Endothelial cell of umbilical vein (primary cell): ENCODE results near the gene ITGB1.

Source experiments
- CTCF ChIP-seq, 2 donors: IDR thresholded peaks; 1 replicate in 1 of 2; 2 replicates in 1 of 2; pipeline ENCODE4 v1.5.1; 2011; ENCODE audit warnings: low read length in 2 of 2, mild to moderate bottlenecking in 2 of 2, moderate library complexity in 2 of 2, control low read depth in 1 of 2, inconsistent platforms in 1 of 2, low read depth in 1 of 2; ENCODE audit not compliant: insufficient read depth in 1 of 2; ENCODE audit errors: extremely low read depth in 1 of 2
- EZH2 ChIP-seq: IDR thresholded peaks from 2 replicates; pipeline ENCODE4 v1.6.1; 2012; ENCODE audit warnings: borderline replicate concordance, low read depth, mild to moderate bottlenecking, moderate library complexity, low read length, inconsistent platforms; ENCODE audit not compliant: severe bottlenecking
- MAX ChIP-seq: IDR thresholded peaks from 2 replicates; pipeline ENCODE4 v1.6.1; 2011; ENCODE audit not compliant: insufficient read depth, insufficient read length
- MYC ChIP-seq: IDR thresholded peaks from one replicate; pipeline ENCODE4 v1.6.1; 2011; ENCODE audit warnings: mild to moderate bottlenecking, low read depth, low read length
- POLR2A ChIP-seq: IDR thresholded peaks from 2 replicates; pipeline ENCODE4 v1.6.1; 2012; ENCODE audit warnings: low read depth, mild to moderate bottlenecking, control low read depth, low read length
- POLR2AphosphoS5 ChIP-seq: IDR thresholded peaks from 2 replicates; pipeline ENCODE4 v1.6.1; 2012; ENCODE audit warnings: low read depth, mild to moderate bottlenecking, control low read depth, low read length, moderate library complexity; ENCODE audit not compliant: insufficient read depth

- no peak for TF ChIP-seq POLR2A
- no peak for TF ChIP-seq CTCF (IDR thresholded peaks at IDR 0.05; ENCODE audit: extremely low read depth in 1 of 2, insufficient read depth in 1 of 2, low read depth in 1 of 2, low read length in 2 of 2)
- no peak for TF ChIP-seq POLR2AphosphoS5
- TF ChIP-seq MYC: no peak
- TF ChIP-seq MAX: no peak
- no peak for TF ChIP-seq EZH2
These were observed 29.1 kb upstream of the ITGB1 start for GRCh38 chr10:32987172-32987571.
